Middle frontal gyrus (tissue), 1 donor: ENCODE data around the gene LAMC1.

Experiments
- DNase-seq: peaks from one replicate; pipeline ENCODE4 v3.0.0-alpha.2; 2015; ENCODE audit warnings: low spot score; ENCODE audit errors: extremely low spot score

LAMC1 gene

GRCh38 chr1:183079712-183080388 lies 56.6 kb downstream of the LAMC1 start:
- DNase-seq = no peak

- DNase-seq = no peak
These were observed 57.2 kb downstream of the LAMC1 start for GRCh38 chr1:183080406-183080805.

GRCh38 chr1:183081402-183082120 lies 58.3 kb downstream of the LAMC1 start:
- DNase-seq = no peak

DNA sequence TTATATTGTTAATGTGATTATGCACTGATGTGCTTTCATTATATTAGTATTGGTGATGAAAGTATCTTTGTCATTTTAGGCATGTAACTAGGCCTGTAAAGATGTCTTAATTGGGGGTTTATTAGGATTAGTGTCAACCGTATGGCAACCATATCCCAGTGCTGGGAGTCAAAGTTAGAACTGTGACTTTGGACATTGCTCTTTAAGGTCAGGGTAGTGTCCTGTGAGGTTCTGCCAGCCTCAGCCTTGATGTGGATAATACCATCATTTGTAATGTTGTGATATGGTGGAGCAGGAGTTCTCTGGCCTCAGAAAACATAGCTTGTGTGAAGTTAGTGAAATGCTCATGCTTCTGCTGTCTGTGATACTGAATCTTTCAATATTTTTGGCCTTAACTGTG lies 59.4 kb downstream of the LAMC1 start:
- DNase-seq = no peak

GRCh38 chr1:183087001-183087400 lies 63.8 kb downstream of the LAMC1 start:
- no peak for DNase-seq

DNA sequence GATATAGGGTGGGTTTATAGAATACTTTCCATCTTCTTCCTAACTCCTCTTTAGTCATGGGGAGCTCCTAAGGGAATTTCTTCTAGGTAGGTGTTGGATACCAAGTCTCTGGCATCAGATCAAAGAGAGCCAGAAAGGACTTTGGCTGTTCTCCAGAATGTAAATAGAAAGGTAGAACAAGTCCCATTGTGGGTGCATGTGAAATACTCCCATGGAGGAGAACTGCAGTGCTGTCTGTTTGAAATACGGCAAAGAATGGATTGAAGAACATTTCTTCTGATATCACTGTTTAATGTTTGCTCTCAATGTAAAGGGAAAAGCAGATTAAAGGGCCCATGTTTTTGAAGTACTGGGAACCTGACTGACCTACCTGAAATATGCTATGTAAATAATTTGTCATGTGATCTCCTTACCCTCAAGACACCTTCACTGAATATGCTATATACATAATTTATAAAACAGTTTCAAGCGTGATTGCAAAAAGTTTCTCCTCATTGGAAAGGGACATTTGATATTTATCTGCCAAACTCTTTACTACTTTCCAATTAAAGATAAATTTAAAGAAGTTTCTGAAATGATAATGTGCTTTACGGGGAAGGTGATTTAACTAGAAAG lies 65.9 kb downstream of the LAMC1 start:
- no peak for DNase-seq

DNA sequence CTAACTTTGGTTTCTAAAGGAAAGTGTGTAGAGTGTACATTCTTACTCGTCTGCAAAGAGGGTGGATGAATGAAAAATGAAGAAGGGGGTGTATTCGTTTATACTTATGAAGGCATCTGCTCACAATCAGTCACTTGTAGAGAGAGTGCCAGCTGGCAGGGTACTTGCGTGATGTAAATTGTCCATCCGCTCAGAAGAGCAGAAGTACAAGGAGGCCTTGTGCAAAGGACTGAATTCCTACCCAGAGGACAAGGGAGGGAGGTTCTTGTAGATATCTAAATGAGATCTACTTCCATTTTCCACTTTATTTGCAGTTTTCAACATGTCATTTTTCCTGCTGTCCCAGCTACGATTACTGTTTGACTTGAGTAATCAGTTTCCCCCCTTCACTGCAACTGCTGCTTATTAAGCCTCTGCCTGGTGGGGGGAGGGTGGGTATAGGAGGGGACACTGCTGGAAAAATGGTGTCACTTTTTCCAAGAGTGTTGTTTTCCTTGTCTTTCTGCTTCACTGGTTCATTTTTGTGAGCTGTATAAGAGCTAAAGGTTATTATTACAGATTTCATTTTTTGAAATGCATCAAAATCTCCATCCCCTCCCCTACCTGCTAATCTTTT lies 67.3 kb downstream of the LAMC1 start:
- DNase-seq = no peak

DNA sequence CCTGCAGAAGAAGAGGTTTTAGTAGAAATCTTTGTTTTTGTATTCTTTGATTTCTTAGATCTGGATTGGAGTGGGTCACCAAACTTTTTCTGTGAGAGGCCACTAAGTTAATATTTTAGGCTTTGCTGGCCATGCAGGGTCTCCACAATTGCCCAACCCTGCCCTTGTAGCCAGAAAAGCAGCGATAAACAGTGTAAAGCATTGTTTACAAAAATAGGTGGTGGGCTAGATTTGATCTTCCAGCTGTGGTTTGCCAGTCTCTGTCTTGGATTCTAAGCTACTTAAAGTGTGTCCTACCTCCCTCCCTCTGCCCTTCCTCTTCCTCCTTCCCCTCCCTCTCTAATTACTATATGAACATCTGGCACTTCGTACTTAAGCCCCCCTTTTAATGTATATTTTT lies 68.0 kb downstream of the LAMC1 start:
- no peak for DNase-seq

DNA sequence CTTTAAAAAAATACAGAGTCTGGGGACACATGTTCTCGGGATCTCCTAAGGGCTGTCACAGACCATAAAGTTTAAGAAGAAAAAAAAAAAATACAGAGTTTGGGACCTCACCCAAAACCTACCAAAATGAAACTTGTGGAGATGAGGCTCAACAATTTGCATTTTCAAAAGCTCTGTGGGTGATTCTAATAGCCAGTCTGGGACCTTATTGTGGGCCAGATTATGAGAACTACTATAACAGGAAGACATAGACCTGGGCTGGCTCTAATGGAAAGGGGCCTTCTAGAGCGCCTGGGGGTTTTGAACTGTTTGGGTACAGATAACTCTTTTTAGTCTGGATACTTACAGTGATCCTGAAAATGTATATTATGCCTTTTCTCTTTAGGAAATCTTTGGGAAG lies 69.1 kb downstream of the LAMC1 start:
- no peak for DNase-seq

DNA sequence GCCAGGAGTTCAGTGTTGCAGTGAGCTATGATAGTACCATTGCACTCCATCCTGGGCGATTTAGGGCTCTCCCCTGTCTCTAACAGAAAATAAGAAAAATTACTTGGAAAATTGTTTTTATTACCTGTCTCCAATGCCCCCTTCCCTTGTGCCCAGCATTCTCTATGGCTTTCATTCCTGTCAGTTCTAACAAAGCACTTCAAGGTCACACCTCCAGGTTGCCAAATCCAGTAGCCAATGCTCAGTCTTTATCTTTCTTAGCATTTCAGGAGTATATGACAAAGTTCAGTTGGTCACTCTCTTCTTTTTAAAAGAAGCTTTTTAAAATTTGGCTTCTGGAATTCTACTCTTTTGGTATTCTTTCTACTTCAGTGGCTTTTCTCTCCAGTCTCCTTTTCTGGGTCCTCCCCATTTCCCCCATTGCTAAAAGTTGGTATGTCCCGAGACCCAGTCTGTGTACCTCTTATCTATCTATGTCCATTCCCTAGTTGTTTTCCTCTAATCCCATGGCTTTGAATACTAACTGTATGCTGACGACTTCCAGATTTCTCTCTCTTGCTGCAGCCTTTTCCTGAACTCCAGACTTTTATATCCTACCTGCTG lies 69.9 kb downstream of the LAMC1 start:
- no peak for DNase-seq

DNA sequence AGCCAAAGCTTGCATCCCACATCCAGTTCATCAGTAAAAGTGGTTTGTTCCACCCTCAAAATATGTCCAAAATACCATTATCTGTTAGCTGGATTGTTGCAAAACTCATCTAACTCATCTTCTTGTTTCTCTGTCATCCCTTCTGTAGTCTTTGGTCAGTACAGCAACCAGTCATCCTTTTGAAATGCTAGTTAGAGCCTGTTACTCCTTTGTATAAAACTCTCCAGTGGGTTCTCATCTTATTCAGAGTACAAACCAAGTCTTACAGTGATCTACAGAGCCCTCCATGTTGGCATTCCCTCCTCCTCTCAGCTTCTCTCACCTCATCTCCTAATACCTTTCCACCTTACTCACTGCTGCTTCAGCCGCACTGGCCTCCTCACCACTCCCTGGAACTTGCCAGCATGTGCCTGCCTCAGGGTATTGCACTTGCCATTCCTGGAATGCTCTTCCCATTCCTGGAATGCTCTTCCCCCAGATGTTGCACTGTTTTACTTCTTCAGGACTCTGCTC lies 70.6 kb downstream of the LAMC1 start:
- no peak for DNase-seq

DNA sequence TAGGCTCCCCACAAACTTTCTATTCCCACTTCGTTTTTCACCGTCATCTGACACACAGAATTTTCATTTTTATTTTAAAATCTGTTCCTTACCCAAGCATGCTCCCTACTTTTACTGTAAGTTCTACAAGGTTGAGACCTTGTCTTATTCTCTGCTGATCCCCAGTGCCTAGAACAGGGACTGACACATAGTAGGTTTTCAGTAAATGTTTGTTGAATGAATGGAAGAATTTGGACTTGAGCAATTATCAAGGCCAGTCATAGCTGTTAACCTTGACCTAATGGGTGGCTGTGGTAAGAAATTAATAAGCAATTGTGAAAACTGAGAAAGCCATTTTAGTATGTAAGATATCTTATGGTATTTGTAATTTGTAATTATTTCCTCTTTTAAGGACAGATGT lies 71.1 kb downstream of the LAMC1 start:
- no peak for DNase-seq

- no peak for DNase-seq
These were observed 73.1 kb downstream of the LAMC1 start for GRCh38 chr1:183096351-183096750.

DNA sequence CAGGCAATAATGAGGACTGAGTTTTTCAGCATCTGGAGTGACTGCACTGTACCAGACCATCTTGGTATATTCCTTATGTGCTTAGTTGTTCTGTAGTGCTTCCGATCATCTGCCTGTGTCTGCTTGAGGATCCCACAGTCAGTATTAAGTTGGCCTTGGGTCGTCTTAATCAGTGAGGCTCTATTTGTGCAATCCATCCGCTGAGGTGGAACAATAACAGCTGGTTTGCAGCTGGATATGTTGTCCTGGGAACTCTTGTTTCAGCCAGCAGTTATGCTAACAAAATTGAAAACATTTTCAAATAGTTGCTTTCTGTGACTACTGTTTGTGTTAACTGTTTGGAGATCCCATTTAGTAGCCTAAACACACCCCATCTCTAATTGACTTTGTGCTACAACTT lies 73.7 kb downstream of the LAMC1 start:
- DNase-seq = no peak

- DNase-seq = no peak
These were observed 74.3 kb downstream of the LAMC1 start for GRCh38 chr1:183097438-183098051.

DNA sequence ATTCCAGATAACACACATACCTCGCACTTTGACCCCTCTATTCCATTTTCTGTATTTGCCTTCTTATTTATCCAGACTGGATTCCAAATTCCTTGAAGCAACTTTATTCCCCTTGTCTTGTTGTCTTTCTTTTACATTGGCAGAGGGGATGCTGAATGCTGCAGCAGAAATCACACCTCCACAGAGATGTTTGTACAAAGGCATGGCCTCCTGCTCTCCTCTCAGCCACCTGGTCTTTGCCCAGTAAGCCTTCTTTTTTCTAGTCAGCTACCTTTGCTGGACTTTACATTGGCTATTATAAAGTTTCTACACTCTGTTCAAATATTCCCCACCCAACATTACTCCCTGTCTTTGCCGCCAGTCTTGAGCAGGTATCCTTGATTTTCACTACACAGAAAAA lies 75.1 kb downstream of the LAMC1 start:
- DNase-seq = no peak

GRCh38 chr1:183100361-183100974 lies 77.2 kb downstream of the LAMC1 start:
- DNase-seq = no peak

- no peak for DNase-seq
These were observed 77.9 kb downstream of the LAMC1 start for GRCh38 chr1:183101081-183101480.

- no peak for DNase-seq
These were observed 78.6 kb downstream of the LAMC1 start for GRCh38 chr1:183101841-183102276.

DNA sequence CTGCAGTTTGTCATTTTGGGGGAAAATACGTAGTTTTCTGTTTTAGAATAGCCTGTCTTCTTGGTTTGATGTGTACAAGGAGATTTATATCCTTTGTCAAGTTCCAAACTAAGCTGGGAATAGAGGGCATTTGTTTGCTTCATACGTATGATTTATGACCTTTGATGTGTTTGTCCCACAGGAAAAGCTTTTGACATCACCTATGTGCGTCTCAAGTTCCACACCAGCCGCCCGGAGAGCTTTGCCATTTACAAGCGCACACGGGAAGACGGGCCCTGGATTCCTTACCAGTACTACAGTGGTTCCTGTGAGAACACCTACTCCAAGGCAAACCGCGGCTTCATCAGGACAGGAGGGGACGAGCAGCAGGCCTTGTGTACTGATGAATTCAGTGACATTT lies 79.9 kb downstream of the LAMC1 start:
- DNase-seq = no peak

DNA sequence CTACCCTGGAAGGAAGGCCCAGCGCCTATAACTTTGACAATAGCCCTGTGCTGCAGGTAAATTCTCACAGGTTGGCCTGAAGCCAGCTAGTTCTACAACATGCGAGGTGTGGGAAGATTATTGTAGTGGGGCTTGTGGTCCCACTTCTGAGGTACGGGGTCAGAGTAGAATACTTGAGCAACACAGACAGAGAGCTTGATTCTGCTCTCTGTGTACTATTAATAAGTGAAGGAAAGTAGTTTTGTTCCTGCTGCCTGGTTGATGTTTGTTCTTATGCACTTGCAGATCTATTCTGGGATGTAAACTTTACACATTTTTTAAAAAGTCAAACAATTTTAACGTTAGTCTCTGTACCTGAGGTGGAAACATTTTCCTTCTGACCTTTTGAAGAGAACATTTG lies 80.4 kb downstream of the LAMC1 start:
- no peak for DNase-seq
